ENCODE data around the gene STX5.
"Not testable (repeated sequence)": the region's sequence is repeated elsewhere in the genome, so short reads cannot be mapped to it uniquely, and the experiment has no call there.

Gene STX5

DNA sequence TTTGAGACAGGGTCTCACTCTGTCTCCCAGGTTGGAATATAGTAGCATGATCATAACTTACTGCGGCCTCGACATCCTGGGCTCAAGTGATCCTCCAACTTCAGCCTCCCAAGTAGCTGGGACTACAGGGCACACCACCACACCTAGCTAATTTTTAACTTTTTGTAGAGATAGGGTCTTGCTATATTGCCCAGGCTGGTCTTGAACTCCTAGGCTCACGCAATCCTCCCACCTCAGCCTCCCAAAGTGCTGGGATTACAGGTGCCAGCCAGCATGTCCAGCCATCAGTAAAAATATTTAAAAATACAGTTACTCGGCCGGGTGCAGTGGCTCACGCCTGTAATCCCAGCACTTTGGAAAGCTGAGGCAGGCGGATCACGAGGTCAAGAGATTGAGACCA, 3.7 kb downstream of the STX5 start:
- ATAC-seq, result not testable (repeated sequence)

DNA sequence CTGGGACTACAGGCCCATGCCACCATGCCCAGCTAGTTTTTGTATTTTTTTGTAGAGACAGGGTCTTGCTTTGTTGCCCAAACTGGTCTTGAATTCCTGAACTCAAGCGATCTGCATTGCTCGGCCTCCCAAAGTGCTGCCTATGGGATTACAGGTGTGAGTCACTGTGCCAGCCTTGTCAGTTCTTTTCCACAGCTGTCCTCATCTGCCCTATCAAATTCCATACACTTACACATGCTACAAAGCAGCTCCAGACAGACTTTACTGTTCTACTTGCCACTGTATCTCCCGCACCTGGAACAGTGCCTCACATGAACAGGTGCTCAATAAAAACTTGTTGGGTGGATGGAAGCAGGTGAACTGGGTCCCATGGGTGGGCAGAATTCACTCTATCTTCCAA, 8.2 kb downstream of the STX5 start:
- ATAC-seq, result no peak

DNA sequence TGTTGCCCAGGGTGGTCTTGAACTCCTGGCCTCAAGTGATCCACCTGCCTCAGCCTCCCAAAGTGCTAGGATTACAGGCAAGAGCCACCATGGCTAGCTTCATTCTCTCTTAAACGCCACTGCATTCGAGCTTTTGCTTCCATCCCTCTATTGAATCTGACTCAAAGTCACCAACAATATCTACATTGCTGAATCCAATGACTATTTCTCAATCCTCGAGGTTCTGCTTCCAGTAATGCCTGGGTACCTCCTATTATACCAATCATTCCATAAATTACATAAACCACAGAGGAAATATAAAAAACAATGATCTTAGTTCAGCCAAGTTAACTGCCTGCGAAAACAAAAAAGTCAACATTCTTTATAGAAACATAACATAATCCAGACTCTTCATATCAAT, 14.7 kb downstream of the STX5 start:
- no peak for ATAC-seq

DNA sequence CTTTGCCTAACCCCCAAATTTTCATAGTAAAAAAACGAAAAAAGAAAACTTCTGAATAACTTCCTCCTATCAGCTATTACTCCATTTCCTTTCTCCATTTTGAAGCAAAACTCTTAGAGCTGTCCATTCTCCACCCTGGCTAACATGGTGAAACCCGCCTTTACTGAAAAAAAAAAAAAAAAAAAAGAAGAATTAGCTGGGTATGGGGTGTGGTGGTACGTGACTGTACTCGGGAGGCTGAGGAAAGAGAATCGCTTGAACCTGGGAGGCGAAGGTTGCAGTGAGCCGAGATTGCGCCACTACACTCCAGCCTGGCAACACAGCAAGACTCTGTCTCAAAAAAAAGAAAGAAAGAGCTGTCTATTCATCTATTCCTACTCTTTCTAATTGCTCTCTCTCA, 15.3 kb downstream of the STX5 start:
- ATAC-seq, result no peak

DNA sequence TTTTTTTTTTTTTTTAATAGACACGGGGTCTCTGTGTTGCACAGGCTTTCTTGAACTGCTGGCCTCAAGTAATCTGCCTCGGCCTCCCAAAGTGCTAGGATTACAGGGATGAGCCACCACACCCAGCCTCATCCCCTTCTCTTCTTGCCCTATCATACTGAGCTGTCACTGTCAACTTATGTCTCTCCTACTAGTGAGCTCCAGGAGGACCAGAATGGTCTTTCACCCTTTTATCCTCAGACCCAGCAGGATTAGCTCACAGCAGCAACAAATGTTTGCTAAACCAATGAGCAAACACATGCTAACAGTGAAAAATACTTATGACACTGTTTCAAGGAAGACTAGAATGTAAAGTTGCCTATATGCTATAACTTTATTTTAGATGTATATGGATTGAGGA, 20.2 kb downstream of the STX5 start:
- no peak for ATAC-seq

DNA sequence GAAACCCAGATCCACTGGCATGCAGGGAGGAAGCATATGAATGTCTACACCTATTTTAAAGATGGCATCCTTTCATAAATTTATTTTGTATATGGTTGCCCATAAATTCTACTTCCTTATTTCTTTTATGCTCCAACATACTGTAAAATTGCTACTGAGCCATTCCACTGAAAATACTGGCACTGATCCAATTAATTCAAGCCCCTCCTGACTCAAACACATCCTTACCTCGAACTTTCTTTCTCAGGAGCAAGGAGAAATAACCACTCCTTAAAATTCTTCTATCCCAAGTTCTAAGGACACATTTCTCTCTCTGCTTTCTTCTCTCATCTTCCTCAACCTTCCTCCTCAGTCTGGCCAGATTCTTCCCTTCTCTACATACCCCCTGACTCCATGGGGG, 21.1 kb downstream of the STX5 start:
- no peak for ATAC-seq

DNA sequence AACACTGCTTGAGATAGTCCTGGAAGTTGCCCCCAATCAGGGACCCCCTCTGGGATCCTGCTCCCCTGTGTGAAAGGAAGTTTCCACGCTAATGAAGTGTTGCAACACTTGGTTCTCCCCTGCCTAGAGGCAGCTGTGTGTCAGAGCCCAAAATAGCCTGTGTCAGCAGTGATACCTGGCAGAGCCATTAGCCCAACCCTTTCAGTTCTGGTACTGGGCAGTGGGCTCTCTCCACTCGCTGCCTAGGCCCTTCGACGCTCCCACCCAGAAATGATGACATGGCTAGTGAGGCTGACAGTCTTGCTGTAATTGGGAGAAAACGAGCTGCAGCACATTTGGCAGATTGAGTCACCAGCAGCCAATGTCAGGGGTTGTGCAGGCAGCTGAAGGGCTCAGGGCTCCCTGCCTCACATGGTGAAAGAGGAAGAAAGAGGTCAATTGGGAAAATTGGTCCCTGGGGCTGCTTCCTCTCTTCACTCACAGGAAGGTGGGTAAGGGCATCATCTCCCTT, 25.2 kb downstream of the STX5 start:
- no peak for ATAC-seq

DNA sequence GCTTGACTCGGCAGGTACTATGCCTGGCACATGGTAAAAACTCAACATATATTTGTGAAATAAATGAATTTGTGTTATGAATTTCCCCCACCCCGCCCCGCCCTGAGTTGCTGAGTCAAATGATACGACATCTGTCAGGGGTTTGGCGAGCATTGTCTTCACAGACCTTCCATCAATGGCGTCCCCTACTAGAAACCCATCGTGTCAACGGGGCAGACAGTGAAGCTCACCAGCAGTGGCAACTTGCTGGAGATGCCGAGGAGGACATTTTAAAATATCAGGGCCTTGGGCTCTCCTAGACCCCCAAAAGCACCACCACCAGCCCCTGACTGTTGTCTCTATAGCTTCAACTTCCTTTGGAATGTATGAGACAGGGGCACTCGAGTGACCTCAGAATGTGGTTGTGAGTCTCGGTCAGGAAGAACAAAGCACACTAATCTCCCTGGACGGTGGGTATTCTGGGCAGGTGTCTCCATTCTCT, 25.9 kb downstream of the STX5 start:
- peak; percentile 32 to 36 for ATAC-seq

DNA sequence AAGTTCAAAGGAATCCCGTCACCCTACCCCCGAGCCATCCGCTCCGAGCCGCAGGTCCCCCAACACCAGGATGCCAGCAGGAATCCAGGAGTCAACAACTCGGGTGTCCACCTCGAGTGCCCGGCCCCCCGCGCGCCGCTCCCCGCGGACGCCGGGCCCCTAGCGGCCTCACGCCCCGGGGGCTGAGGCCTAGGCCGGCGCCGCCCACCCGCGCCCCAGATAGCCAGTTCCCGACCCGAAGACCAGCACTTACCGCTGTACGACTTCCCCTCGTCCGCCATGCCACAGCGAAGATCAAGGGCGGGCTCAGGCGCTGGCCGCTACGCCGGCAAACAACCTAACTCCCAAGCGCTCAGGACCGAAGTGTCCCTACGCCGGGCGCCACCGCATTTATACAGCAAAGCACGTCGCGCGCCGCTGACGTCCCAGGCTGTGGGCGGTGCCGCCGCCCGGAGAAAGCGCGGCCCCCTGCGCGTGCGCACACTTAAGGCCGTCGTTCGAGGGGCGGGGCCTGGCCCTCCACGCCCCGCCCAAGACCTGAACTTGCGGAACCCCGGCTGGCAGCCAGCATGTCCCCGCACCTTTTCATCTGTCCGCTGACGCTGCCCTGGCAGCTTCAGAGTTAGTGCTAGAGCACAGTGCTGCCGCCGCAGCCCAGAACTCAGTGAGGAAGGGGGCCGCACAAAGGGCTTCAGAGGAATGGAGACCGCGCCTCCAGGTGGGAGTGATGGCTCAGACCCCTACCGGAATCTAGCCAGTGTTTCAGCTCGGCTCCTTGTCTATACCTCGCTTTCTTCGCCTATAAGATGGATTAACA, 26.6 kb downstream of the STX5 start, which contains the start of gene NXF1:
Gene NXF1 (minus strand): TSS at position 365 of the 817 bp plus-strand sequence. CDS start 84 bp downstream, at position 281.
- ATAC-seq, result peak; percentile 77 to 84

DNA sequence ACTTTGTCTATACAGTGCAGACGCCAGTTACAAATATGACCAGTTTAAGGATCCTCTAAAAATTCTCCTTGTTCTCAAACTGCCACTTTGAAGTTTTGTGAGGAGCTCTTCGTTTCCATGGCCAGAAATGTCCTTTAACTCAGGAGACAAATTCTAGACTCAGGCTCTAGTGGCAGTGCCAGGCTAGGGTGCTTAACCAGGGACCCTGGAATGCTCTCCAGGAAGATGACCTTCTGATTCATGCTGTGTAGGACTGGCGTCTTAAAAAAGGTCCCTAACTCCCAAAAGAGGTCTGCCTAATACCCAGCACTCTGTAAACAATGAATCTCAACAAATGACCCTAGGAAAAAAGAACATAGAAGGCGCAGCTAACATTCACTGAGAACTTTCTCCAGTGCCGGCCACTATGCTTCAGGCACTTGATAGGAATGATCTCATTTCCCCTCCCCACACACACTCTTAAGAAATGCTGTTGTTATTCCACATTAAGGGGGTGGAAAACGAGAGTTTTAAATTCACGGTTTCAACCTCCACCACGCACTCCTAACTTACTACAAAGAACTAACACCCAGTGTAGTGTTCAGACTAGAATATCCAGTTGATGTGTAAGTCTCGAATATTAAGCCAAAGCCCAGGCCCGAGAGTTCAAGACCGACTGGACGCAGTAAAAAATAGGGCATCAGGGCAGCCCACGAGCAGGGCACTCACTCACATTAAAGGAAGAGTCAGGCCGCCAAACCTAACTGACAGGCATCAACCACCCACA, 27.4 kb downstream of the STX5 start:
- peak; percentile 22 to 47 for ATAC-seq

DNA sequence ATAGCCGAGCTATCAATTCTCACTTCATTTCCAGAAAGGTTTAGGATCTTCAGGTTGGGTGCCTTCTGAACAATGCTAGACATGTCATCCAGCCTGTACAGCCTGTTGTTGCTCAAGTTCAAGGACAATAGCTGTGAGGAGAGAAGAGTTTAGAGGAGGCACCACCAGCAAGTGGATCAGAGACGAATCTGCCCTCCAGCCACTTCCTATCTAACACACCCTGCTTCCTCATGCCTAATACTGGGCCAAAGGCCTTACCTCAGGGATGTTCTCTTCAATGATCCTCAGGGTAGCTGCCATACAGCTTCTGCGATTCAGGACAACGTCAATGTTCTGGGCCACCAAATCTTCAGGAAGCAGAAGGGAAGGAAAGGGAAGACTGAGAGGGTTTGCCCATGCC, 30.8 kb downstream of the STX5 start:
- ATAC-seq, result no peak

DNA sequence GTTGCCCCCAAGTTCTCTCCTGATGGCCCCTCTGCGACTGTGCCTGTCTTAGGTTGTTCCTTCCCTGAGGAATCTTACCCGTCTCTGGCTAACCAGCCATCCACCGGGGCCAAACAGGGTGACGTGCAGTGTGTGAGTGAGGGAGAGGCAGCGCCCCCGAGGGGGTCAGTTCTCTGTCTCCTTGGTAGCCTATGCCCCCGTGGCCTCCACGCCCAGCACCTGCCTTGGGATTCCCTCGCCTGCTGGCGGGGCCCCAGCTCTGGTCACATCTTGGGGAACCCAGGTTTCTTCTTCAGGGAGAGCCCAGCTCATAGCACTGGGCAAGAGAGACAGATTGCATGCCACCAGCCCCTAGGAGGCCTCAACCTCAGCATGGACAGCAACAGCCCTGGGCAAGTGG, 32.4 kb downstream of the STX5 start:
- no peak for ATAC-seq

DNA sequence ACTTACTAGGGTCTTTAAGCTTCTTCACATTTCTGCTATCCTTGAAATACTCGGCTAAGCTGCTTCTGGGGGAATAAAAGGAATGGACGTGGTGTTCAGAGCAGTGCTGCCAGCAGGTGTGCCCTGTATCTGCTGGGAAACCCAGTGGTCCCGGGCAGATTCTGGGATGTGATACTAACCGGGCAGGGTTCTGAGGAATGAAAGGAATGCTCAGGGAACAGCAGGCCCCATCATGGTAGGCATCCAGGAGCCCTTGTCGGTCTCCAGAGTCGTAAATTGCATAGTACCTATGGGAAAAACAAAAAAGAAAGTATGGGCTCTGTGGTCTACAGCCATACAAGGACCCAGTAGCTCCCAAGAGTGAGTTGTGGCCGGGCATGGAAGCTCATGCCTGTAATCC, 35.6 kb downstream of the STX5 start:
- ATAC-seq, result no peak

DNA sequence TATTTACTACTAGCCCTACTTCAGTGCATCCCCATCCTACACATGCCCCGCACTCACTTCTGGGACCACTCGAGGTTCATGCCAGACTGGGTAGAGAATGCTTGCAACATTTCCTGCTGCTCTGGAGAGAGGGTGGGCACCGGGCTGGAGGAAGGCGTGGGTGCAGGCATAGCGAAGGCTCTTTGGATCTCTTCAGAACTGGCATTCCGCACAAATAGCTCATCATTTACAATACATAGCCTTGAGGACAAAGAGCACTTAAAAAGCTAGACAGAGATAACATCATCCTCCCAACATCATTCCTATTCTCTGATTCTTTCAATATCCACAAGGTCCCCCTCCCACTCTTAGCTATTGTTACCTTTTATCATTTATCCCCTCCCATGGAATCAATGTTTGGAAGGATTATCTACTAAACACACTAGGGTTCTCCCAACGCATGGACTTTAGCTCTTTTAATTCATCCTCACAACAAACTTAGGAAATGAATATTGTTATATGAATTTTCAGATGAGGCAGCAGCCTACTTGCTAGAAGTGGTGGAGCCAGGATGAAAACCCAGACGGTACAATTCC, 37.6 kb downstream of the STX5 start:
- no peak for ATAC-seq

DNA sequence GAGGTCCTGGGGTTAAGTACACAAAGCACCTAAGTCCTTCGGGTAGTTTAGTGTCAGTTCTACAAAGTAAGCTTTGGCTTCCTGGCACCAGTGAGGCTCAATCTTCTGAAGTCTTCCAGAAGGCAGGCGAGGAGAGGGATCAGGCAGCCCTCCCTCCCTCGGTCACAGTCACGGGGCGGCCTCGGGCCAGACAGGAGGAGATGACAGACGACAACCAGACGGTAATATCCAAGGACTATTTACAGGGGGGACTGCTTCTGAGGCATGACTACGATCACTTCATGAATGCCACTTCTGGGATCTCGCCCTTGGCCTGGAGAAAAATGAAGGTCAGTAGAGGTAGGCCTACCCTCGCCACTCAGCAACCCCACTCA, 39.7 kb downstream of the STX5 start:
- ATAC-seq, result no peak

DNA sequence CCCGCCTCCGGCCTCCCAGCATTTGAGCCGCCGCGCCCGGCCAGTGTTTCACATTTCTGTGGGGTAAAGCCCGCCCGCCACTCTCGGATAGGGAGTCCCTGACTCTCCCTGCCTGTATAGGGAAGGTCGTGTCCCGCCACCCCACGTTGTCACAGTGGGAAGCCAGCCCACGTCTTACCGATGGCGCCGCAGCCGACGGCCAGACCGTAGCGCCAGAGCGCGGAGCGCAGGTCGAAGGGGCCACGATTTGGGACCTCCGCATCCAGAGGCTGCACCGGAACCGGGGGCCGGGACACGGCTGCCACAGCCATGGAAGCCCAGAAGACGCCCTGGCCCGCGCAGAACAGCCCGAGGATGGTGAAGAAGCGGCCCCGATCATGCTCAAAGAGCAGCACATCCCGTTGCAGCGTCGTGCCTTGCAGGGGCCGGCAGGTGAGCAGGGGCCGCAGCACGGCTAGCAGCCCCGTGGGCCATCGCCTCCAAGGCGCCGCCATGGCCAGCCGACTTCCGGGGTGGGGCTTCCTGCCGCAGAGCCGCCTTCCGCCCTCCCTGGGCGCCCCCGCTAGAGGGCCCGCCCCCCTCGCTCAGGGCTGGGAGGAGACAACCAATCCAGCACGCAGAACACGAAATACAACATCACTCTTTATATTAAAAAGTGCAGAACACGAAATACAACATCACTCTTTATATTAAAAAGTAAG, 40.2 kb downstream of the STX5 start, which contains the start of gene TMEM223:
Gene TMEM223 (minus strand): TSS at position 506 of the 701 bp plus-strand sequence. CDS start 12 bp downstream, at position 494.
- peak; percentile 79 to 80 for ATAC-seq

DNA sequence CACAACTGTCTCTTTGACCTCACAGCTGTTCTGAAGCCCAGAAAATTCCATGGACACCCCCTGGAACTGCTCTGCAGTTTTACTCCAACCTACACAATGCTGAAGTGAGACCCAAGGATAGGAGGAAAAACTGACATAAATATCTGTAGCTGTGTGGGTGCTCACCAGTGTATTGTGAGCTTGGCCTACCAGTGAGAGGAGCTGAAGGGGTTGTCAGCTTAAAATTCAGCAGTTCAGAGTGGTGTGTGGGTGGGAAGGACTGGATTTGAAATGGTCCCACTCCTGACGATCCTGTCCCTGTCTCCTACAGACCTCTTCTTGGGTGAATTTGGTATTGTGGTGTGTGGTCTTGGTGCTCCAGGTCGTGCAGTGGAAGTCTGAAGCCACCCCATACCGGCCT, 42.3 kb downstream of the STX5 start:
- ATAC-seq, result no peak

DNA sequence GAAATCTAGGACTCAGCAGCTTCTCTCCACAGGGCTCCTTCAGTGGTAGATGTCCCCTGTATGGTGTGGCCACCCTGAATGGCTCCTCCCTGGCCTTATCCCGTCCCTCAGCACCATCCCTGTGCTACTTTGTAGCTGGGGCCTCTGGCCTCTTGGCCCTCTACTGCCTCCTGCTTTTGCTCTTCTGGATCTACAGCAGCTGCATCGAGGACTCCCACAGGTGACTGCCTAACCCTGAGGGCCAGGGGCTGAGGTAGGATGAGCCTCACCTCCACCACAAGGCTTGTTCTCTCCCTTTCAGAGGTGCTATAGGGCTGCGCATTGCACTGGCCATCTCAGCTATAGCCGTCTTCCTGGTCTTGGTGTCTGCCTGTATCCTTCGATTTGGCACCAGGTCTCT, 42.9 kb downstream of the STX5 start:
- no peak for ATAC-seq

DNA sequence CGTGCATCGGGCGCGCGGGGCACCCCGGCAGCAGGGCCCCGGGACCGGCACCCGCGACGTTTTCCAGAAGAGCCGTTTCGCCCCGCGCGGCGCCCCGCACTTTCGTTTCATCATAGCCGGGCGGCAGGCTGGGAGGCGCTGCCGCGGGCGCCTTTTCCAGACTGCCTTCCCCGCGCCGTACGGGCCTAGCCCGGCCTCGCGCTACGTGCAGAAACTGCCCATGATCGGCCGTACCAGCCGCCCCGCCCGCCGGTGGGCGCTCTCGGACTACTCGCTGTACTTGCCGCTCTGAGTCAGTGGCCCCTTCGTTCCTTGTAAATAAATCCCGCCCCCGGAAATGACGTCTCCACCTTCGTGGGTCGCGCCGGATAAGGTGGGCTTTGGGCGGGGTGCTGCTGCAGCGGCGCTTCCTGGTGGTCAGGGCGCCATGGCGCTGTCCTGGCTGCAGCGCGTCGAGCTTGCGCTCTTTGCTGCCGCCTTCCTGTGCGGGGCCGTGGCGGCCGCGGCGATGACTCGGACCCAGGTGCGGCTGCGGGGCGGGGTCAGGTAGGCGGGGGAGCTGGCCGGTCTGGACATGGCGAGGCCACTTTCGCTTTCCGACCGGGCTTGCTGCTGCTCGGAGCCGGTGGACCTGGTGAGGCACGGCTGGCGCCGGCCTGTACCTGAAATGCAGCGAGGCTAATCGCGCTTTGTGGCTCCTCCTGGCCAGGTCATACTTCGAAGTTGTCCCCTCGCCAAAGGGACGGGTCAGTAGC, 44.7 kb downstream of the STX5 start, which contains the start of gene TMEM179B:
Gene TMEM179B (plus strand): TSS at position 398 of the 755 bp plus-strand sequence. CDS start 30 bp downstream, at position 428.
- ATAC-seq, result peak; percentile 81 to 82

DNA sequence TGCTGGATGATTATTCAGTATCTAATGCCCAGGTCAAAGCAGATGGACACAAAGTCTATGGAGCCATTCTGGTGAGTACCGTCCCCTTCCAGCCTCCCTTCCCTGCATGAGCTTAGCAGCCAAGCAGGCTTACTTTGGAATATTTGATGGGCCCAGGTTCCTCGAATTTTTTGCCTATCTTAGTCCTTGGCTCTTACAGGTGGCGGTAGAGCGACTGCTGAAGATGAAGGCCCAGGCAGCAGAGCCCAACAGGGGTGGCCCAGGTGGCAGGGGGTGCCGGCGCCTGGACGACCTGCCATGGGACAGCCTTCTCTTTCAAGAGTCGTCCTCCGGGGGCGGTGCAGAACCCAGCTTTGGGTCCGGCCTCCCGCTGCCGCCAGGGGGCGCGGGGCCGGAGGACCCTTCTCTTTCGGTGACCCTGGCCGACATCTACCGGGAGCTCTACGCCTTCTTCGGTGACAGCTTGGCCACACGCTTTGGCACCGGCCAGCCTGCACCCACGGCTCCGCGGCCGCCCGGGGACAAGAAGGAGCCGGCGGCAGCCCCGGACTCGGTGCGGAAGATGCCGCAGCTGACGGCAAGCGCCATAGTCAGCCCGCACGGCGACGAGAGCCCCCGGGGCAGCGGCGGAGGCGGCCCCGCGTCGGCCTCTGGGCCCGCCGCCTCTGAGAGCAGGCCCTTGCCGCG, 45.4 kb downstream of the STX5 start:
- ATAC-seq, result peak; percentile 75 to 76

DNA sequence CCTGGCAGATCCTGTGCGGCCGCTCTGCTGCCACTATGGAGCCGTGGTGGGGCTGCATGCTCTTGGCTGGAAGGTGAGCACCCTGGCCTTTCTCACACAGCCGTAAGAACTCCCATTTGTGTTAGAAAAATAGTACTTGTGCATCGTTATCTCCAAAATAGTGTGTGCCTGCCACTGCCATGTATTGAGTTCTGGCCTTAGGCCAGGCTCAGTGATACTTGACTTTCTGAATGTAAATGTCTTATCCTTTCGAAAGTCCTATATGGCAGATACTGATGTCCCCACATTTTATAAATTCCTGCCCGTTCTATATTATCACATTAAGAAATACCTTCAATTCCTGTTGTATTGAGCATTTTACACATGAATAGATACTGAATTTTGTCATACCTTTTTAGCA, 49.1 kb downstream of the STX5 start:
- no peak for ATAC-seq

Measured in activated CD4-positive, CD25-positive, alpha-beta regulatory T cell treated with anti-CD3 and anti-CD28 coated beads, Interleukin-2, amount 50 U/mL, for 24 hours (primary cell).